K562 (cell line): ENCODE measurements around the gene NCMAP. TPM values are rescaled to one million over a fixed set of nuclear protein-coding genes. Genes with fewer than 3 reads are reported as not detected.

ENCODE experiments used
- ATAC-seq: fragments of 200-7000 bp; cut with Tn5 transposase; 3 replicates; pipeline ENCODE4 v1.9.1; 2020; ENCODE audit warnings: moderate library complexity
- BruUV-seq: library from RNA; stranded (reverse); fragments of 400-500 nt; replicated peaks from 2 replicates; lab custom pipeline; 2021; lab: Mats Ljungman, UMichigan
- CTCF ChIA-PET: fragments of 300-600 bp; formaldehyde crosslinking; extraction: SDS; loops from one replicate; lab custom pipeline; 2021; ENCODE audit warnings: low intra/inter-chr PET ratio; lab: Yijun Ruan, JAX
- POLR2A ChIA-PET: fragments of 300-600, 350-650 bp; sonication (Branson Sonifier 250); formaldehyde crosslinking; extraction: SDS; loops from one replicate; lab custom pipeline; 2021; ENCODE audit warnings: antibody characterized with exemption, inconsistent platforms; lab: Yijun Ruan, JAX
- DNase-seq, 4 experiments: peaks; one replicate each; pipeline versions ENCODE4 v3.0.0 to v3.0.0-alpha.2; 2011 to 2018; ENCODE audit warnings: low spot score in 3 of 4, mixed read lengths in 3 of 4; ENCODE audit errors: extremely low read depth in 1 of 4
- FAIRE-seq: peaks from 2 replicates; lab custom pipeline; 2011; peaks lifted over from hg19 to GRCh38; lab: Jason Lieb, UNC
- H2AFZ ChIP-seq: 2 replicates; pipeline ENCODE4 v1.6.0; 2011; ENCODE audit warnings: low read depth, low read length, control low read depth, inconsistent platforms
- H3K27ac ChIP-seq: fragments of 200-600 bp; 3 replicates; pipeline ENCODE4 v1.8.0; 2011; ENCODE audit warnings: low read depth, mild to moderate bottlenecking, control low read depth, inconsistent platforms, low read length, moderate library complexity, mixed read lengths; ENCODE audit errors: extremely low read depth
- H3K27me3 ChIP-seq, 2 experiments: fragments of 300-600 bp in 1 of 2; 2 replicates in 1 of 2; 3 replicates in 1 of 2; pipeline versions ENCODE4 v1.6.0 to v1.8.0; 2011; ENCODE audit warnings: inconsistent platforms in 2 of 2, low read length in 2 of 2, mild to moderate bottlenecking in 1 of 2, mixed read lengths in 1 of 2, moderate library complexity in 1 of 2; ENCODE audit not compliant: control insufficient read depth in 2 of 2, insufficient read depth in 2 of 2
- H3K36me3 ChIP-seq: fragments of 300-600 bp; 3 replicates; pipeline ENCODE4 v1.8.0; 2011; ENCODE audit warnings: mild to moderate bottlenecking, low read length, inconsistent platforms; ENCODE audit not compliant: control insufficient read depth, insufficient read depth
- H3K4me1 ChIP-seq, 2 experiments: fragments of 200-600 bp in 1 of 2; replicated peaks in 1 of 2; 2 replicates in 1 of 2; 3 replicates in 1 of 2; pipeline versions ENCODE4 v1.5.1 to v1.8.0; 2011; ENCODE audit warnings: inconsistent platforms in 2 of 2, low read length in 2 of 2, mild to moderate bottlenecking in 1 of 2, mixed read lengths in 1 of 2, moderate library complexity in 1 of 2; ENCODE audit not compliant: control insufficient read depth in 2 of 2, insufficient read depth in 2 of 2
- H3K4me2 ChIP-seq: 2 replicates; pipeline ENCODE4 v1.6.1; 2011; ENCODE audit warnings: low read length, control low read depth, inconsistent platforms, mixed read lengths; ENCODE audit not compliant: insufficient read depth
- H3K4me3 ChIP-seq: fragments of 200-600 bp; sonication (generic), shearing (Covaris generic); 2 replicates; pipeline ENCODE4 v1.5.1; 2016; ENCODE audit warnings: control low read depth, inconsistent platforms
- H3K79me2 ChIP-seq: fragments of 200-600 bp; 3 replicates; pipeline ENCODE4 v1.8.0; 2011; ENCODE audit warnings: low read length, inconsistent platforms; ENCODE audit not compliant: control insufficient read depth, insufficient read depth
- H3K9ac ChIP-seq, 2 experiments: 2 replicates each; pipeline versions ENCODE4 v1.6.0 to v1.6.1; 2011; ENCODE audit warnings: low read depth in 2 of 2, low read length in 2 of 2, control low read depth in 1 of 2, inconsistent platforms in 1 of 2, mild to moderate bottlenecking in 1 of 2, mixed read lengths in 1 of 2; ENCODE audit not compliant: insufficient read depth in 1 of 2
- H3K9me1 ChIP-seq: one replicate; pipeline ENCODE4 v1.6.0; 2011; ENCODE audit warnings: inconsistent platforms, mild to moderate bottlenecking, low read length, moderate library complexity; ENCODE audit not compliant: control insufficient read depth, insufficient read depth
- H3K9me3 ChIP-seq: replicated peaks from 2 replicates; pipeline ENCODE4 v1.5.1; 2011; ENCODE audit warnings: low read depth, low read length, inconsistent platforms; ENCODE audit not compliant: control insufficient read depth, insufficient read depth
- H4K20me1 ChIP-seq: replicated peaks from 2 replicates; pipeline ENCODE4 v1.6.1; 2011; ENCODE audit warnings: low read length, inconsistent platforms, mixed read lengths; ENCODE audit not compliant: control insufficient read depth, insufficient read depth
- ARNT ChIP-seq, 2 experiments: fragments of 450-650 bp; IDR thresholded peaks; 2 replicates each; pipeline ENCODE4 v1.6.1; 2016; ENCODE audit warnings: mild to moderate bottlenecking in 1 of 2
- FOXJ2 ChIP-seq: fragments of 200-800 bp; sonication (Bioruptor generic); IDR thresholded peaks from 2 replicates; pipeline ENCODE4 v1.6.1; 2016; ENCODE audit warnings: missing genetic modification characterization, missing compliant biosample characterization
- FOXM1 ChIP-seq, 2 experiments: fragments of 450-650 bp in 1 of 2; sonication (generic) in 1 of 2; formaldehyde crosslinking in 1 of 2; IDR thresholded peaks; 2 replicates each; pipeline versions ENCODE4 v1.6.1 to v1.9.0; 2017 to 2022; ENCODE audit warnings: low read depth in 2 of 2, mild to moderate bottlenecking in 2 of 2, missing genetic modification reagents in 1 of 2, moderate library complexity in 1 of 2
- GATA2 ChIP-seq: sonication (generic); formaldehyde crosslinking; IDR thresholded peaks from 2 replicates; pipeline ENCODE4 v1.4.0; 2020; ENCODE audit warnings: mild to moderate bottlenecking, missing genetic modification reagents
- MTA2 ChIP-seq: fragments of 450-650 bp; IDR thresholded peaks from 2 replicates; pipeline ENCODE4 v1.6.1; 2016; ENCODE audit warnings: low read depth
- NCOR1 ChIP-seq: fragments of 450-650 bp; IDR thresholded peaks from 2 replicates; pipeline ENCODE4 v1.6.1; 2016; ENCODE audit warnings: mild to moderate bottlenecking, moderate library complexity
- RCOR1 ChIP-seq, 2 experiments: IDR thresholded peaks; 2 replicates each; pipeline ENCODE4 v1.6.1; 2012; ENCODE audit warnings: low read depth in 2 of 2, low read length in 2 of 2, borderline replicate concordance in 1 of 2, improper control_type of control experiment in 1 of 2
- SAFB2 ChIP-seq: fragments of 200-400 bp; formaldehyde crosslinking; IDR thresholded peaks from 2 replicates; pipeline ENCODE4 v1.6.1; 2018; ENCODE audit warnings: borderline replicate concordance, low read length, low read depth, moderate library complexity; ENCODE audit not compliant: severe bottlenecking
- SMARCA4 ChIP-seq: fragments of 450-650 bp; IDR thresholded peaks from 2 replicates; pipeline ENCODE4 v1.6.1; 2016
- SMARCC2 ChIP-seq: fragments of 450-650 bp; IDR thresholded peaks from 2 replicates; pipeline ENCODE4 v1.6.1; 2017; ENCODE audit warnings: antibody characterized with exemption, moderate library complexity, mild to moderate bottlenecking, low read depth
- SOX6 ChIP-seq: fragments of 450-650 bp; IDR thresholded peaks from 2 replicates; pipeline ENCODE4 v1.6.1; 2014; ENCODE audit warnings: mild to moderate bottlenecking
- ZNF384 ChIP-seq: IDR thresholded peaks from 2 replicates; pipeline ENCODE4 v1.6.1; 2012; ENCODE audit warnings: low read depth, low read length, improper control_type of control experiment
- WGBS: fragments of 100-300 bp; shearing (Covaris generic); methylation state at CpG from one replicate; pipeline ENCODE4 v1.1.6; 2016; ENCODE audit warnings: low coverage, mixed read lengths; ENCODE audit not compliant: insufficient coverage; ENCODE audit errors: missing lambda C conversion rate; 5-methylcytosine and 5-hydroxymethylcytosine counted together
- in situ Hi-C: fragments of 300-500 bp; cut with MboI; formaldehyde crosslinking; loops from 4 replicates; pipeline ENCODE4 v1.15.0; 2018; ENCODE audit warnings: inconsistent platforms, mixed read lengths
- intact Hi-C: fragments of 100-400 bp; cut with micrococcal nuclease; formaldehyde crosslinking; loops from 2 replicates; pipeline ENCODE4 v1.14.2; 2022
- polyA plus RNA-seq, 8 experiments: library from polyadenylated mRNA; depleted of rRNA in 4 of 8; stranded (reverse) in 5 of 8; unstranded in 3 of 8; fragments of >200 nt; fragmentation: Nextera tagmentation in 2 of 8; fragmentation: Illumina TruSeq in 1 of 8; extraction: Ambion mirVana in 2 of 8; extraction: Trizol in 1 of 8; gene quantifications; 2 replicates each; pipeline versions ENCODE4 v1.2.1 to v1.2.3, GENCODE V29; 2011 to 2014; ENCODE audit warnings: inconsistent platforms in 1 of 8, missing spikeins in 1 of 8
- total RNA-seq, 7 experiments: library from RNA; depleted of rRNA in 6 of 7; stranded (reverse); fragments of >200 nt in 6 of 7; fragmentation: Illumina TruSeq in 2 of 7; extraction: Trizol in 2 of 7; gene quantifications; 2 replicates each; pipeline versions ENCODE4 v1.2.1 to v1.2.3, GENCODE V29; 2011 to 2021; ENCODE audit warnings: low replicate concordance in 1 of 7
- TF ChIP-seq, protein P1 (sequence below), 2 experiments: IDR thresholded peaks in 1 of 2; conservative IDR thresholded peaks in 1 of 2; 2 replicates each; pipeline ENCODE4 v1.6.1; 2016; ENCODE audit warnings: low read depth in 2 of 2, mild to moderate bottlenecking in 1 of 2, missing compliant biosample characterization in 1 of 2, missing genetic modification characterization in 1 of 2, moderate library complexity in 1 of 2
- TF ChIP-seq, protein P2 (sequence below): fragments of 450-650 bp; formaldehyde crosslinking; IDR thresholded peaks from 2 replicates; pipeline ENCODE4 v1.4.0; 2022; ENCODE audit warnings: mild to moderate bottlenecking, moderate library complexity

The NCMAP gene
- total and polyA plus RNA-seq, 9 of the 15 experiments (the other 6 are each of a cell fraction or from before 2014, with no cell fraction given) = 0.03 TPM; not detected in 8

DNA sequence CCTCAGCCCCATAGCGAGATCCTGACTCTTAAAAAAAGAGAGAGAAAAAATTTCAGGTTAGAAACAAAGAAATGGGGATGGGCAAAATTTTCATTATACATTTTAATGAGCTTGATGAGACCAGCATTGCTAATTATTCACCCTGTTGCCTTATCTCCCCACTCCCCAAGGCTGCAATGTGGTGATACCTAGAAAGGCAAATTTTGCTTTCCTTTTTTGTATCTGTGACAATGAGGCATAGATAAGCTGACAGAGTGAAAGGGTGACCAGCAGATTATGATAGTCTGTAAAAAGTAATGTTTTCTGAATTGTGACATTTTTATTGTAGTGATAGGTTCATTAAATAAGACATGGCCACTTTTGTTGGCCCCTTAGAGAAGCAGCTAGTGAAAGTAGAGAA is 100.2 kb downstream of the NCMAP start:
- WGBS = 93% methylated on average over 1 of the region's 1 CpG
- Histone ChIP-seq H3K4me2 (no peak overlapping the region), H3K4me1 (peaks cover 0 to 8% of the 10 kb centered on the region in 2 experiments; a peak in 2 of 5 replicates), H3K9me1 (no peaks in the 10 kb centered on the region), H4K20me1 (no peaks in the 10 kb centered on the region; the same call in 1 of the 2 replicates), H3K79me2 (peaks cover 64% of the 10 kb centered on the region), H3K4me3 (no peak overlapping the region), H3K27ac (no peak overlapping the region), H2AFZ (no peak overlapping the region), H3K9me3 (no peaks in the 10 kb centered on the region), H3K36me3 (peaks cover 97% of the 10 kb centered on the region), H3K9ac (no peak overlapping the region), H3K27me3 (no peaks in the 10 kb centered on the region)
- CTCF ChIA-PET = no interaction called here
- BruUV-seq = no TSS peak
- ATAC-seq (peak; percentile 64), FAIRE-seq (no peak), DNase-seq (peak in 2 of 4 experiments; percentile 44 to 49)
- intact Hi-C loops = no loop called here
- in situ Hi-C loops = no loop called here
- POLR2A ChIA-PET = interaction anchor here (0.5 to 4.7 kb wide), 12 partner anchors 9 to 1291 kb away, joined by 3 to 19 read pairs (median 5); no protein-coding TSS in a partner anchor
- peak; percentile 68 for TF ChIP-seq MTA2
- TF ChIP-seq SMARCC2 = 0 out of 2 replicates have a peak, but pooled peaks have one; percentile 44
- no peak for TF ChIP-seq ARNT (IDR thresholded peaks at IDR 0.05)
- TF ChIP-seq GATA2 (CRISPR knock-in tag) = peak; percentile 46; the same call in 1 of the 2 replicates
- peak; percentile 73 for TF ChIP-seq NCOR1
- TF ChIP-seq ZNF384 = no peak
- peak in 1 of 2 experiments; percentile 64; a peak in 1 of 4 replicates for TF ChIP-seq RCOR1 (IDR thresholded peaks at IDR 0.05; ENCODE audit: borderline replicate concordance in 1 of 2, low read depth in 2 of 2, low read length in 2 of 2)
- TF ChIP-seq, protein P1, sequence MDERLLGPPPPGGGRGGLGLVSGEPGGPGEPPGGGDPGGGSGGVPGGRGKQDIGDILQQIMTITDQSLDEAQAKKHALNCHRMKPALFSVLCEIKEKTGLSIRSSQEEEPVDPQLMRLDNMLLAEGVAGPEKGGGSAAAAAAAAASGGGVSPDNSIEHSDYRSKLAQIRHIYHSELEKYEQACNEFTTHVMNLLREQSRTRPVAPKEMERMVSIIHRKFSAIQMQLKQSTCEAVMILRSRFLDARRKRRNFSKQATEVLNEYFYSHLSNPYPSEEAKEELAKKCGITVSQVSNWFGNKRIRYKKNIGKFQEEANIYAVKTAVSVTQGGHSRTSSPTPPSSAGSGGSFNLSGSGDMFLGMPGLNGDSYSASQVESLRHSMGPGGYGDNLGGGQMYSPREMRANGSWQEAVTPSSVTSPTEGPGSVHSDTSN (CRISPR knock-in tag; IDR thresholded peaks at IDR 0.05; ENCODE audit: low read depth) = no peak
- TF ChIP-seq, protein P1 (tag; conservative IDR thresholded peaks at IDR 0.05; ENCODE audit: low read depth) = 0 out of 2 replicates have a peak, but pooled peaks have one; percentile 13
- peak; percentile 72 for TF ChIP-seq SOX6
- TF ChIP-seq FOXJ2 = no peak
- TF ChIP-seq, protein P2, sequence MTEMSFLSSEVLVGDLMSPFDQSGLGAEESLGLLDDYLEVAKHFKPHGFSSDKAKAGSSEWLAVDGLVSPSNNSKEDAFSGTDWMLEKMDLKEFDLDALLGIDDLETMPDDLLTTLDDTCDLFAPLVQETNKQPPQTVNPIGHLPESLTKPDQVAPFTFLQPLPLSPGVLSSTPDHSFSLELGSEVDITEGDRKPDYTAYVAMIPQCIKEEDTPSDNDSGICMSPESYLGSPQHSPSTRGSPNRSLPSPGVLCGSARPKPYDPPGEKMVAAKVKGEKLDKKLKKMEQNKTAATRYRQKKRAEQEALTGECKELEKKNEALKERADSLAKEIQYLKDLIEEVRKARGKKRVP (CRISPR knock-in tag) = 0 out of 2 replicates have a peak, but pooled peaks have one; percentile 12
- no peak for TF ChIP-seq SAFB2
- TF ChIP-seq SMARCA4 = peak; percentile 76
- TF ChIP-seq FOXM1 (IDR thresholded peaks at IDR 0.05; ENCODE audit: low read depth) = peak; percentile 29; the same call in 1 of the 2 replicates
- no peak for TF ChIP-seq FOXM1 (CRISPR knock-in tag; IDR thresholded peaks at IDR 0.05; ENCODE audit: low read depth)
